HEK293 (cell line): ENCODE measurements around the gene CCL16.

ENCODE experiments used
- CTCF ChIA-PET: fragments of 350-600 bp; formaldehyde crosslinking; extraction: SDS; loops from one replicate; lab custom pipeline; 2021; ENCODE audit warnings: antibody characterized with exemption; lab: Yijun Ruan, JAX
- POLR2A ChIA-PET: fragments of 300-600 bp; formaldehyde crosslinking; extraction: SDS; loops from one replicate; lab custom pipeline; 2020; ENCODE audit warnings: antibody characterized with exemption, inconsistent platforms; lab: Yijun Ruan, JAX
- H3K27ac ChIP-seq: fragments of 200-500 bp; sonication (Bioruptor generic); 2 replicates; pipeline ENCODE4 v1.5.1; 2014; ENCODE audit warnings: low read depth, low read length, control low read depth, inconsistent platforms; ENCODE audit errors: extremely low read depth
- H3K36me3 ChIP-seq, 2 experiments: fragments of 200-500 bp in 1 of 2; sonication (Bioruptor generic) in 1 of 2; 1 replicate in 1 of 2; 2 replicates in 1 of 2; pipeline ENCODE4 v1.5.1; 2014 to 2017; ENCODE audit warnings: inconsistent platforms in 2 of 2, low read length in 2 of 2; ENCODE audit not compliant: control insufficient read depth in 2 of 2, insufficient read depth in 1 of 2
- H3K4me1 ChIP-seq: fragments of 200-500 bp; sonication (Bioruptor generic); 2 replicates; pipeline ENCODE4 v1.5.1; 2014; ENCODE audit warnings: mild to moderate bottlenecking, low read length, inconsistent platforms; ENCODE audit not compliant: control insufficient read depth, insufficient read depth
- H3K4me3 ChIP-seq: 2 replicates; pipeline ENCODE4 v1.5.1; 2011; ENCODE audit warnings: low read depth, mild to moderate bottlenecking, control low read depth, low read length, moderate library complexity
- H3K9me3 ChIP-seq: fragments of 200-500 bp; sonication (Bioruptor generic); 2 replicates; pipeline ENCODE4 v1.5.1; 2014; ENCODE audit warnings: low read depth, low read length, inconsistent platforms; ENCODE audit not compliant: control insufficient read depth, insufficient read depth
- ATF2 ChIP-seq: fragments of 450-650 bp; formaldehyde crosslinking; IDR thresholded peaks from 2 replicates; pipeline ENCODE4 v1.5.1; 2016; ENCODE audit warnings: missing biosample characterization, missing genetic modification characterization, low read depth
- ELK4 ChIP-seq: IDR thresholded peaks from 2 replicates; pipeline ENCODE4 v1.6.1; 2011; ENCODE audit warnings: mild to moderate bottlenecking, low read depth, low read length, borderline replicate concordance
- PRDM10 ChIP-seq: fragments of 450-650 bp; formaldehyde crosslinking; IDR thresholded peaks from 2 replicates; pipeline ENCODE4 v1.5.1; 2016; ENCODE audit warnings: missing biosample characterization, missing genetic modification characterization
- SP7 ChIP-seq: fragments of 450-650 bp; formaldehyde crosslinking; IDR thresholded peaks from 2 replicates; pipeline ENCODE4 v1.5.1; 2016; ENCODE audit warnings: missing biosample characterization, missing genetic modification characterization
- ZFP37 ChIP-seq: fragments of 450-650 bp; formaldehyde crosslinking; IDR thresholded peaks from 2 replicates; pipeline ENCODE4 v1.5.1; 2016; ENCODE audit warnings: missing biosample characterization, missing genetic modification characterization
- ZIC2 ChIP-seq: fragments of 450-650 bp; formaldehyde crosslinking; IDR thresholded peaks from 2 replicates; pipeline ENCODE4 v1.5.1; 2016; ENCODE audit warnings: missing biosample characterization, missing genetic modification characterization
- ZNF174 ChIP-seq: fragments of 450-650 bp; formaldehyde crosslinking; IDR thresholded peaks from 2 replicates; pipeline ENCODE4 v1.5.0; 2017; ENCODE audit warnings: missing biosample characterization, mild to moderate bottlenecking, missing genetic modification characterization
- ZNF221 ChIP-seq: fragments of 450-650 bp; formaldehyde crosslinking; IDR thresholded peaks from 2 replicates; pipeline ENCODE4 v1.5.1; 2017; ENCODE audit warnings: missing biosample characterization, missing genetic modification characterization, borderline replicate concordance
- ZNF23 ChIP-seq: fragments of 450-650 bp; formaldehyde crosslinking; IDR thresholded peaks from 2 replicates; pipeline ENCODE4 v1.5.1; 2016; ENCODE audit warnings: missing biosample characterization, missing genetic modification characterization, borderline replicate concordance
- ZNF335 ChIP-seq: fragments of 450-650 bp; formaldehyde crosslinking; conservative IDR thresholded peaks from 2 replicates; pipeline ENCODE4 v1.5.1; 2016; ENCODE audit warnings: missing biosample characterization, missing genetic modification characterization
- ZNF341 ChIP-seq: fragments of 450-650 bp; formaldehyde crosslinking; IDR thresholded peaks from 2 replicates; pipeline ENCODE4; 2016; ENCODE audit warnings: low read depth, missing biosample characterization, missing genetic modification characterization
- ZNF366 ChIP-seq: fragments of 450-650 bp; formaldehyde crosslinking; conservative IDR thresholded peaks from 2 replicates; pipeline ENCODE4 v1.5.1; 2016; ENCODE audit warnings: missing biosample characterization, missing genetic modification characterization
- ZNF37A ChIP-seq: fragments of 450-650 bp; IDR thresholded peaks from 2 replicates; pipeline ENCODE4 v1.5.1; 2018; ENCODE audit warnings: missing biosample characterization, missing genetic modification characterization
- ZNF433 ChIP-seq: fragments of 450-650 bp; formaldehyde crosslinking; IDR thresholded peaks from 2 replicates; pipeline ENCODE4 v1.5.1; 2016; ENCODE audit warnings: missing biosample characterization, missing genetic modification characterization, low read depth
- ZNF48 ChIP-seq: fragments of 450-650 bp; formaldehyde crosslinking; IDR thresholded peaks from 2 replicates; pipeline ENCODE4 v1.5.1; 2016; ENCODE audit warnings: missing biosample characterization, missing genetic modification characterization
- ZNF513 ChIP-seq: fragments of 450-650 bp; IDR thresholded peaks from 2 replicates; pipeline ENCODE4 v1.5.1; 2018; ENCODE audit warnings: missing biosample characterization, missing genetic modification characterization
- ZNF529 ChIP-seq: fragments of 450-650 bp; formaldehyde crosslinking; IDR thresholded peaks from 2 replicates; pipeline ENCODE4 v1.5.1; 2017; ENCODE audit warnings: missing genetic modification characterization, missing biosample characterization; ENCODE audit not compliant: insufficient replicate concordance
- ZNF558 ChIP-seq: fragments of 450-650 bp; formaldehyde crosslinking; IDR thresholded peaks from 2 replicates; pipeline ENCODE4 v1.5.1; 2016; ENCODE audit warnings: missing biosample characterization, missing genetic modification characterization
- ZNF658 ChIP-seq: fragments of 450-650 bp; formaldehyde crosslinking; IDR thresholded peaks from 2 replicates; pipeline ENCODE4; 2016; ENCODE audit warnings: missing biosample characterization, missing genetic modification characterization
- ZNF677 ChIP-seq: fragments of 450-650 bp; IDR thresholded peaks from 2 replicates; pipeline ENCODE4 v1.5.0; 2018; ENCODE audit warnings: missing biosample characterization, mild to moderate bottlenecking, missing genetic modification characterization, moderate library complexity
- ZNF76 ChIP-seq: fragments of 450-650 bp; formaldehyde crosslinking; IDR thresholded peaks from 2 replicates; pipeline ENCODE4; 2016; ENCODE audit warnings: low read depth, missing biosample characterization, missing genetic modification characterization, borderline replicate concordance
- ZNF792 ChIP-seq: fragments of 450-650 bp; formaldehyde crosslinking; IDR thresholded peaks from 2 replicates; pipeline ENCODE4 v1.5.1; 2016; ENCODE audit warnings: missing biosample characterization, missing genetic modification characterization
- ZSCAN5A ChIP-seq: fragments of 450-650 bp; formaldehyde crosslinking; IDR thresholded peaks from 2 replicates; pipeline ENCODE4 v1.5.1; 2016; ENCODE audit warnings: missing biosample characterization, missing genetic modification characterization

Gene CCL16

GRCh38 chr17:35982409-35983191, 1.3 kb upstream of the CCL16 start:
- H3K4me3 ChIP-seq: no peak overlapping the region
- ChIA-PET POLR2A (no interaction called here), CTCF (interaction anchor here (0.7 to 3.7 kb wide), 11 partner anchors 10 to 165 kb away, joined by 3 to 56 read pairs (median 4); no protein-coding TSS in a partner anchor)
- TF ChIP-seq ZNF366 (tag by site-specific recombination) (peak; percentile 96), ZNF558 (tag by site-specific recombination) (no peak), ZNF513 (tag by site-specific recombination) (no peak), ZNF23 (tag by site-specific recombination) (no peak), ZSCAN5A (tag by site-specific recombination) (no peak), ZNF341 (tag by site-specific recombination) (no peak)
- H3K36me3 ChIP-seq: no peaks in the 10 kb centered on the region
- no peaks in the 10 kb centered on the region for H3K4me1 ChIP-seq
- H3K9me3 ChIP-seq: no peaks in the 10 kb centered on the region
- no peak overlapping the region for H3K27ac ChIP-seq

GRCh38 chr17:35981908-35982330, 622 bp upstream of the CCL16 start:
- H3K4me3 ChIP-seq: no peak overlapping the region
- H3K27ac ChIP-seq: no peak overlapping the region
- CTCF ChIA-PET: interaction anchor here (0.5 to 3.7 kb wide), 12 partner anchors 10 to 502 kb away, joined by 3 to 56 read pairs (median 4); no protein-coding TSS in a partner anchor
- H3K9me3 ChIP-seq: no peaks in the 10 kb centered on the region
- H3K4me1 ChIP-seq: no peaks in the 10 kb centered on the region
- POLR2A ChIA-PET: no interaction called here
- TF ChIP-seq ELK4: no peak
- TF ChIP-seq ZNF37A (tag by site-specific recombination): no peak
- TF ChIP-seq ZNF221: no peak
- TF ChIP-seq ZNF792 (tag by site-specific recombination): no peak
- TF ChIP-seq ZNF335 (tag by site-specific recombination): no peak
- no peak for TF ChIP-seq ZNF174 (tag by site-specific recombination)
- TF ChIP-seq ZNF529 (tag by site-specific recombination): no peak
- TF ChIP-seq ZNF658 (tag by site-specific recombination): no peak
- TF ChIP-seq ZFP37 (tag by site-specific recombination): no peak
- no peak for TF ChIP-seq SP7 (tag by site-specific recombination)
- TF ChIP-seq ZNF433 (tag by site-specific recombination): no peak
- TF ChIP-seq ZNF677: no peak
- TF ChIP-seq ATF2: no peak
- no peak for TF ChIP-seq ZNF48 (tag by site-specific recombination)
- no peak for TF ChIP-seq ZNF76 (tag by site-specific recombination)
- no peak for TF ChIP-seq ZIC2 (tag by site-specific recombination)
- no peak for TF ChIP-seq PRDM10 (tag by site-specific recombination)
- H3K36me3 ChIP-seq: no peaks in the 10 kb centered on the region
